Activated CD4-positive, alpha-beta T cell treated with anti-CD3 and anti-CD28 coated beads, Interleukin-2, amount 10 ng/mL, durations not matched to agents 7 days and 5 days (primary cell): ENCODE data around the gene CFAP58. TPM values are rescaled to one million over a fixed set of nuclear protein-coding genes. Genes with fewer than 3 reads are reported as not detected.

Source experiments
- CTCF ChIA-PET: fragments of 350-600 bp; sonication (Branson Sonifier 250); formaldehyde crosslinking; loops from one replicate; lab custom pipeline; 2021; ENCODE audit warnings: antibody characterized with exemption; lab: Charles Lee
- POLR2A ChIA-PET: fragments of 350-600 bp; sonication (Branson Sonifier 250); formaldehyde crosslinking; loops from one replicate; lab custom pipeline; 2021; ENCODE audit warnings: antibody characterized with exemption; lab: Charles Lee
- DNase-seq: peaks from one replicate; pipeline ENCODE4 v3.0.0-alpha.2; 2020
- H3K27ac Mint-ChIP-seq: one replicate; pipeline ENCODE4 v1.8.0; 2021; ENCODE audit warnings: mild to moderate bottlenecking, moderate library complexity, mixed read lengths
- H3K27me3 Mint-ChIP-seq: one replicate; pipeline ENCODE4 v1.8.0; 2021; ENCODE audit warnings: mixed read lengths
- H3K36me3 Mint-ChIP-seq: one replicate; pipeline ENCODE4 v1.8.0; 2021; ENCODE audit warnings: low read depth, mixed read lengths
- H3K4me1 Mint-ChIP-seq: one replicate; pipeline ENCODE4 v1.8.0; 2021; ENCODE audit warnings: mixed read lengths
- H3K4me3 Mint-ChIP-seq: one replicate; pipeline ENCODE4 v1.8.0; 2021; ENCODE audit warnings: mild to moderate bottlenecking, moderate library complexity, mixed read lengths
- H3K9me3 Mint-ChIP-seq: one replicate; pipeline ENCODE4 v1.8.0; 2021; ENCODE audit warnings: mixed read lengths
- total RNA-seq, 2 experiments: library from RNA; stranded (reverse); gene quantifications; one replicate each; pipeline ENCODE4 v1.2.3, GENCODE V29; 2021

Gene CFAP58
- total RNA-seq, 2 experiments from 2014 or later, result 0.22 to 0.27 TPM

DNA sequence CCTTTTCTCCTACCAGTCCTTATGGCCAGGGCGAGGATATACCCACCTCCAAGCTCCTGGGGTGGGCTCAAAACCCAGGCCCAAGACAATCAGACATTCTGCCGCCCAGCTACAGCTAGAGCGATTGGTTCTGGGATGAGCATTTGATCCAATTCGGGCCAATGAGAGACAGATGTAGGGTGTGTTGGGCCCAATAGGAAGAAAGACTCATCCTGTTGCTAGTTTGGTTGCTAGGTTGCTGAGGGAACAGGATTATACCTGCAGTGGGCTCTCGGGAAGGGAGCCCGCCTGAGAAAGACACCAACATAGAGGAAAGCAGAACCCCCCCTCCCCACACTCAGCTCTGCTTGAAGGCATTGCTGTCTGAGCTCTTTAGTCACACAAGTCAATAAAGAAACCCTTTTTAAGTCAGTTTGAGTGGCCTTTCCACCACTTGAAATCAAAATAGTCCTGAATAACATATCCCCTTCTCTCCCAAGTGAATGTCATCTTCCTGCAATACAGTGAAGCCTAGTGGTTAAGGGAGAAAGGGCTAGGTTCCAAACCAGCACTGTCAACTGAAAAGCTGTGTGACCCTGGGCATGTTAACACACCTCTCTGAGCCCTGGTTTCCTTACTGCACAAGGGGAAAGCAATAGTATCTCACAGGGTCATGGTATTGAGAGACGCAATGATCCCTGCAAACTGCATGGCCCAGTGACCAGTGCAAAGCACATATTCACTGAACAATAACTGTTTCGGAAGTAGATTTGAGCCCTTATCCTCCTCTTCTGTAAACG, 37.1 kb upstream of the CFAP58 start:
- Mint-ChIP-seq H3K9me3 (no peaks in the 10 kb centered on the region), H3K4me1 (peaks cover 47% of the 10 kb centered on the region), H3K27me3 (no peaks in the 10 kb centered on the region), H3K36me3 (peaks cover 36% of the 10 kb centered on the region), H3K4me3 (no peak overlapping the region), H3K27ac (no peak overlapping the region)
- no peak for DNase-seq
- POLR2A ChIA-PET, result no interaction called here
- CTCF ChIA-PET, result interaction anchor here (1.0 to 3.5 kb wide), 7 partner anchors 10 to 35 kb away, joined by 3 to 15 read pairs (median 4); no protein-coding TSS in a partner anchor

GRCh38 chr10:104317269-104317710, 36.3 kb upstream of the CFAP58 start:
- Mint-ChIP-seq H3K27ac (no peak overlapping the region), H3K4me3 (no peak overlapping the region), H3K27me3 (no peaks in the 10 kb centered on the region), H3K36me3 (peaks cover 33% of the 10 kb centered on the region), H3K4me1 (peaks cover 48% of the 10 kb centered on the region), H3K9me3 (no peaks in the 10 kb centered on the region)
- ChIA-PET POLR2A (no interaction called here), CTCF (interaction anchor here (1.0 to 3.5 kb wide), 4 partner anchors 10 to 21 kb away, joined by 4 to 15 read pairs (median 4); partner anchors contain the start of gene ITPRIP)
- DNase-seq, result no peak

- POLR2A ChIA-PET, result no interaction called here
- Mint-ChIP-seq H3K4me1 (peaks cover 51% of the 10 kb centered on the region), H3K9me3 (no peaks in the 10 kb centered on the region), H3K27me3 (no peaks in the 10 kb centered on the region), H3K4me3 (no peak overlapping the region), H3K27ac (no peak overlapping the region), H3K36me3 (peaks cover 31% of the 10 kb centered on the region)
- DNase-seq, result no peak
- CTCF ChIA-PET, result interaction anchor here (1.0 to 3.5 kb wide), 3 partner anchors 12 to 20 kb away, joined by 4 to 15 read pairs (median 4); partner anchors contain the start of gene ITPRIP
Observed at GRCh38 chr10:104317726-104318299, 35.8 kb upstream of the CFAP58 start.

DNA sequence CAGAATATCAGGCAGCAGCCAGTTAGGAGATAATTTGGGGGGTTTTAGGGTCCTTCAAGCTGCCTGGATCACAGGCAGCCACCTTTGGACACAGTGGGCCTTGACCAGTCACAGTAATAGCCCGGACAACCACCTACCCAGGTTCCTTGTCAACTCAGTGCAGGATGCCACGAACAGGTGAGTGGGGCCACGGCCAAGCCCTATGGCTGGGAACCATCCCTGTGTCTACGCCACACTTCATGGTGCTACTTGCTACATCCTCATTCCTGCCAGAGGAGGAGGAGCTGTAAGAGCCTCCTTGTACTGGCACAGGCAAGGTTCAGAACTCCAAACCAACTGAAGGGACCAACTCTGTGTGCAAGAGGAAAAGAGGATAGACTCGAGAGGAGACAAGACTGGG, 35.3 kb upstream of the CFAP58 start:
- POLR2A ChIA-PET, result no interaction called here
- Mint-ChIP-seq H3K27ac (no peak overlapping the region), H3K36me3 (peaks cover 28% of the 10 kb centered on the region), H3K27me3 (no peaks in the 10 kb centered on the region), H3K4me3 (no peak overlapping the region), H3K4me1 (peaks cover 56% of the 10 kb centered on the region), H3K9me3 (no peaks in the 10 kb centered on the region)
- DNase-seq, result no peak
- CTCF ChIA-PET, result interaction anchor here (1.0 to 1.3 kb wide), 2 partner anchors 18 to 20 kb away, joined by 4 read pairs; partner anchors contain the start of gene ITPRIP

DNA sequence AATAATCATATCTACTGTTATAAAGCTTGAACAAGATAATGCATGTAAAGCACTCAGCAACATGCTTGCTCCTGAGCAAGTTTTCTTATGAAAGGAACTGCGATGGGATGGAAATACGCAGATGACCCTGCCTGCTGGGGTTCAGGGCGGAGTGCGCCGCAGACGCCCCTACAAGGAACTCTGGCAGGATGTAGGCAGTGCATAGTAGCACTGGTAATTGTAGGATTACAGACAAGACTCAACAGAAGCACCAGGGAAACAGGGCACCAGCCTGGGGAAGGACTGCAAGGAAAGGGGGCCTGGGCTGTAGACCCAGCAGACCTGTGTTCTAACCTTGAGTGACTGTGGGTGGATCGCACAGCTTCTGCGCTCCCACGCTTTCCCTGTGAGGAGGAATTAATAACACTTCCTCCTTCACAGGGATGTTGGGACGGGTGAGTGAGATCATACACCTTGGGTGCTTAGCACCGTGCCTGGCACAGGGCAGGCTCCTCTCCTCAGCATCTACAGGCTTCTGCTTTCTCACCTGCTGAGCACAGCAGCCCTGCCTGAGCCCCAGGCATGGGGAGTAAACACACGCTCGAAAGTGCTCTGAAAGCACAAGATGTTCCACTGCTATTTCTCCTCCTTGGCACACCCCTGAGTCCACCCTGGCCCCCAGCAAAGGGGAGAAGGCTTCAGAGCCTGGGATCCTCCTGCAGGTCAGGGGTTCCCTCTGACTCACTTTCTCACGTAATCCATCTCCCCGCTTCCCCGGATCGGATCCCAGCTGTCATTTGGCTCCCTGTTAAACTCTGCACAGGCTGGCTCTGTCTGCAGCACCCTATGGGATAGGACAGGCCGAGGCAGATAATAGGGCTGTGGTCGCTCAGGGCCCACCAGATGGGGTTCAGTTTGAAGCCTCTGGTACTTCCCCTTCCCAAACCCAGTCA, 34.6 kb upstream of the CFAP58 start:
- Mint-ChIP-seq H3K4me1 (peaks cover 64% of the 10 kb centered on the region), H3K36me3 (peaks cover 27% of the 10 kb centered on the region)
- POLR2A ChIA-PET, result no interaction called here

GRCh38 chr10:104321226-104321625, 32.4 kb upstream of the CFAP58 start:
- ChIA-PET POLR2A (no interaction called here), CTCF (interaction anchor here (0.6 to 3.7 kb wide), 4 partner anchors 15 to 47 kb away, joined by 3 to 19 read pairs (median 3); partner anchors contain the start of gene ITPRIP)
- Mint-ChIP-seq H3K36me3 (peaks cover 39% of the 10 kb centered on the region), H3K4me1 (peaks cover 85% of the 10 kb centered on the region), H3K4me3 (no peak overlapping the region), H3K9me3 (no peaks in the 10 kb centered on the region), H3K27me3 (no peaks in the 10 kb centered on the region), H3K27ac (peak overlapping the region; percentile 88)
- no peak for DNase-seq

More for the DNA sequence above, 34.6 kb upstream of the CFAP58 start:
- Mint-ChIP-seq H3K27ac (peak overlapping the region; percentile 62), H3K9me3 (no peaks in the 10 kb centered on the region), H3K4me3 (no peak overlapping the region), H3K27me3 (no peaks in the 10 kb centered on the region)
- CTCF ChIA-PET, result interaction anchor here (0.8 to 1.3 kb wide), 2 partner anchors 19 to 26 kb away, joined by 3 to 4 read pairs; no protein-coding TSS in a partner anchor
- DNase-seq, result no peak

DNA sequence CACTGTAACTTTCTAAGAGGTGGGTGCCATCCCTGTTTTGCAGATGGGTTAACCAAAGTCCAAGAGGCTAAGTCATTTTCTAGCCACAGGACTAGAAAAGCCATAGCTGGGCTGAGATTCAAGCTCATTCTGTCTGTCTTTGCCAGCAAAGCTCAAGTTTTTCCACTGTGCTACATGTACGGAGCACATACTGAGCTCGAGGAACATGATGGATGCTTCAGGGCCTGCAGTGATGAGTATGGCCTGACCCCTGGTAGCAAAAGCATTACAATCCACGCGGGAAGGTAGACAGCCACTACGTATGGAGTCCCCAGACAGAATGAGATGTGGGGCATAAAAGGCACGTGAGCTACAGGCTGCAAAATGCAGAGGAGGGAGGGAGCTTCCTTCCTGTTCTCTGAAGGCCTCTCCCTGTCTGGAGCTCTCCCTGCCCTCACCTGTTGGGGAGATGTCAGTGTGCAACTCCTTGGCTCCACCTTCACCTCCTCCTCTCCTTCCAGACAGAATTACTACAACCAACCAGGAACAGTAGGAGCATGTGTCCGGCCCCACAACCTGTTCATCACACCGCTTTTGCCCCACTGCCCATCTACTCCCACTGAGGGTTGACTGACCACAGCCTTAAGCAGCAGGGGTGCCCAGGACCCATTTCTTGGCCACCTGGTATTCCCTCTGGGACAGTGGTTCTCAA, 31.8 kb upstream of the CFAP58 start:
- Mint-ChIP-seq H3K4me3 (peak overlapping the region; percentile 71), H3K36me3 (peaks cover 43% of the 10 kb centered on the region), H3K27ac (peak overlapping the region; percentile 88), H3K27me3 (no peaks in the 10 kb centered on the region), H3K9me3 (no peaks in the 10 kb centered on the region), H3K4me1 (peaks cover 92% of the 10 kb centered on the region)
- POLR2A ChIA-PET, result no interaction called here
- CTCF ChIA-PET, result interaction anchor here (0.6 to 3.7 kb wide), 8 partner anchors 16 to 71 kb away, joined by 3 to 19 read pairs (median 3); partner anchors contain the start of genes CFAP58 and ITPRIP
- DNase-seq, result no peak

DNA sequence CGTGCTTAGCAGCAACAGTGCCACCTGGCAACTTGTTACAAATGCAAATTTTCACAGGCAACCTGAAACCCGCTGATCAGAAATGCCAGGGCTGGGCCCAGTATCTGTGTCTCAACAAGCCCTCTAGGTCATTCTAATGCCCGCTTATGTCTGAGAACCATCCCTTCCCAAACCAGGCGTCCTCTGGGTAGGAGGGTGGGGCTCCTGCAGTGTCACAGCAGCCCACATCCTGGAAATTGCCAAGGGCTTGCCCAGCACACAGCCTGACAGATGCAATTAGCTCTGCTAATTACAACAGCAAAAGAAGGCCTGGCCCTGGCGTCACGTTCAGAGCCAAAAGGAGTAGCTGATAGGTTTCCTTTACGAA, 31.2 kb upstream of the CFAP58 start:
- DNase-seq, result peak; percentile 55
- H3K27ac Mint-ChIP-seq, result peak overlapping the region; percentile 88
- CTCF ChIA-PET, result interaction anchor here (0.9 to 3.7 kb wide), 4 partner anchors 16 to 43 kb away, joined by 3 to 19 read pairs (median 3); partner anchors contain the start of gene CFAP58

GRCh38 chr10:104323085-104323484, 30.5 kb upstream of the CFAP58 start:
- Mint-ChIP-seq H3K9me3 (no peaks in the 10 kb centered on the region), H3K4me3 (peak overlapping the region; percentile 71), H3K4me1 (peaks cover 95% of the 10 kb centered on the region), H3K36me3 (peaks cover 44% of the 10 kb centered on the region), H3K27me3 (no peaks in the 10 kb centered on the region), H3K27ac (peak overlapping the region; percentile 88)
- ChIA-PET CTCF (interaction anchor here (1.4 to 3.7 kb wide), 2 partner anchors 17 to 31 kb away, joined by 3 to 19 read pairs; partner anchors contain the start of gene CFAP58), POLR2A (no interaction called here)
- no peak for DNase-seq

More for the DNA sequence above, 31.2 kb upstream of the CFAP58 start:
- Mint-ChIP-seq H3K9me3 (no peaks in the 10 kb centered on the region), H3K27me3 (no peaks in the 10 kb centered on the region), H3K4me3 (peak overlapping the region; percentile 71), H3K36me3 (peaks cover 44% of the 10 kb centered on the region), H3K4me1 (peaks cover 95% of the 10 kb centered on the region)
- POLR2A ChIA-PET, result no interaction called here

- H3K9me3 Mint-ChIP-seq, result no peaks in the 10 kb centered on the region
- POLR2A ChIA-PET, result no interaction called here
- H3K36me3 Mint-ChIP-seq, result peaks cover 43% of the 10 kb centered on the region
- peak overlapping the region; percentile 56 for H3K4me3 Mint-ChIP-seq
- peaks cover 99% of the 10 kb centered on the region for H3K4me1 Mint-ChIP-seq
- CTCF ChIA-PET, result interaction anchor here (0.9 to 3.7 kb wide), 3 partner anchors 18 to 32 kb away, joined by 3 to 19 read pairs (median 3); no protein-coding TSS in a partner anchor
- H3K27ac Mint-ChIP-seq, result peak overlapping the region; percentile 88
- DNase-seq, result no peak
- no peaks in the 10 kb centered on the region for H3K27me3 Mint-ChIP-seq
Observed at GRCh38 chr10:104323760-104324201, 29.9 kb upstream of the CFAP58 start.

GRCh38 chr10:104324221-104324686, 29.4 kb upstream of the CFAP58 start:
- no peaks in the 10 kb centered on the region for H3K27me3 Mint-ChIP-seq
- no peak for DNase-seq
- CTCF ChIA-PET, result interaction anchor here (0.9 to 1.6 kb wide), 3 partner anchors 25 to 32 kb away, joined by 3 to 4 read pairs (median 3); no protein-coding TSS in a partner anchor
- peaks cover 99% of the 10 kb centered on the region for H3K4me1 Mint-ChIP-seq
- H3K9me3 Mint-ChIP-seq, result no peaks in the 10 kb centered on the region
- POLR2A ChIA-PET, result no interaction called here
- H3K4me3 Mint-ChIP-seq, result peak overlapping the region; percentile 56
- H3K27ac Mint-ChIP-seq, result peak overlapping the region; percentile 88
- peaks cover 43% of the 10 kb centered on the region for H3K36me3 Mint-ChIP-seq
